ENCODE measurements around the gene MED13. TPM values are rescaled to one million over a fixed set of nuclear protein-coding genes. Genes with fewer than 3 reads are reported as not detected.

MED13 gene
- polyA plus RNA-seq, 2 of the 4 experiments (the other 2 are of a cell fraction), result 14.1 to 64.1 TPM

GRCh38 chr17:62099532-62099931 is 34.5 kb upstream of the MED13 start:
- Histone ChIP-seq H3K4me3 (no peak overlapping the region), H3K9me3 (no peaks in the 10 kb centered on the region), H3K27ac (no peak overlapping the region), H3K4me2 (no peak overlapping the region), H3K4me1 (peaks cover 2% of the 10 kb centered on the region)
- FAIRE-seq, result no peak
- 61% methylated on average over 2 of the region's 2 CpGs for WGBS (ENCODE audit: missing lambda C conversion rate)
- TF ChIP-seq HEYL (CRISPR knock-in tag; IDR thresholded peaks at IDR 0.05) (no peak), HOXA7 (CRISPR knock-in tag; IDR thresholded peaks at IDR 0.05) (no peak), SREBF2 (IDR thresholded peaks at IDR 0.05) (no peak), EP300 (IDR thresholded peaks at IDR 0.05) (no peak), BHLHE40 (IDR thresholded peaks at IDR 0.05; ENCODE audit: low read depth, low read length) (no peak), RNF2 (IDR thresholded peaks at IDR 0.05; ENCODE audit: borderline replicate concordance, low read depth) (no peak), POLR2AphosphoS2 (conservative IDR thresholded peaks at IDR 0.05; ENCODE audit: low read length) (no peak), NFE2L2 (conservative IDR thresholded peaks at IDR 0.05; ENCODE audit: low read length) (no peak), ZC3H11A (IDR thresholded peaks at IDR 0.05) (no peak), HES2 (IDR thresholded peaks at IDR 0.05) (no peak), CEBPB (IDR thresholded peaks at IDR 0.05) (no peak), CHD4 (IDR thresholded peaks at IDR 0.05; ENCODE audit: borderline replicate concordance) (no peak), ELK1 (IDR thresholded peaks at IDR 0.05; ENCODE audit: low read depth, low read length) (no peak), RAD21 (conservative IDR thresholded peaks at IDR 0.05 in 1 of 2, IDR thresholded peaks at IDR 0.05 in 1 of 2) (no peak), POLR2A (IDR thresholded peaks at IDR 0.05; ENCODE audit: low read length) (no peak), RCOR1 (IDR thresholded peaks at IDR 0.05; ENCODE audit: low read depth, low read length) (no peak), MYC (IDR thresholded peaks at IDR 0.05; ENCODE audit: borderline replicate concordance, low read length) (no peak), HDAC2 (IDR thresholded peaks at IDR 0.05) (no peak), E2F6 (IDR thresholded peaks at IDR 0.05; ENCODE audit: borderline replicate concordance, low read depth) (no peak)
- no peak for ATAC-seq
- CTCF ChIA-PET, result interaction anchor here (1.1 to 15.1 kb wide), 4 partner anchors 11 to 33 kb away, joined by 3 to 145 read pairs (median 10); no protein-coding TSS in a partner anchor
- POLR2A ChIA-PET, result interaction anchor here (0.6 kb wide), 1 partner anchor 236 kb away, joined by 6 read pairs; the partner anchor contains the start of gene BRIP1
- DNase-seq (ENCODE audit: low read depth in 1 of 2, low spot score in 1 of 2), result no peak

- no peak for DNase-seq (ENCODE audit: low read depth in 1 of 2, low spot score in 1 of 2)
- Histone ChIP-seq H3K4me2 (no peak overlapping the region), H3K9me3 (no peaks in the 10 kb centered on the region), H3K27ac (no peak overlapping the region), H3K4me1 (peaks cover 10% of the 10 kb centered on the region), H3K4me3 (no peak overlapping the region)
- WGBS (ENCODE audit: missing lambda C conversion rate), result 79% methylated on average over 4 of the region's 4 CpGs
- ChIA-PET POLR2A (no interaction called here), CTCF (interaction anchor here (0.8 to 15.1 kb wide), 5 partner anchors 8 to 33 kb away, joined by 3 to 145 read pairs (median 5); no protein-coding TSS in a partner anchor)
- no peak for FAIRE-seq
- ATAC-seq, result no peak
- no peak for TF ChIP-seq CEBPB (IDR thresholded peaks at IDR 0.05)
- TF ChIP-seq PHF8 (IDR thresholded peaks at IDR 0.05; ENCODE audit: borderline replicate concordance, low read depth), result no peak
- no peak for TF ChIP-seq FOXS1 (CRISPR knock-in tag; IDR thresholded peaks at IDR 0.05)
- no peak for TF ChIP-seq GATA3 (IDR thresholded peaks at IDR 0.05; ENCODE audit: borderline replicate concordance)
- TF ChIP-seq E2F6 (IDR thresholded peaks at IDR 0.05; ENCODE audit: borderline replicate concordance, low read depth), result no peak
- TF ChIP-seq MYC (IDR thresholded peaks at IDR 0.05; ENCODE audit: borderline replicate concordance, low read length), result no peak
- TF ChIP-seq EHMT2 (IDR thresholded peaks at IDR 0.05; ENCODE audit: low read depth), result no peak
- no peak for TF ChIP-seq POLR2A (IDR thresholded peaks at IDR 0.05; ENCODE audit: low read length)
- no peak for TF ChIP-seq CHD2 (IDR thresholded peaks at IDR 0.05; ENCODE audit: low read length, partially characterized antibody)
- TF ChIP-seq SMC3 (IDR thresholded peaks at IDR 0.05), result no peak
- no peak for TF ChIP-seq MAZ (IDR thresholded peaks at IDR 0.05; ENCODE audit: borderline replicate concordance, low read depth, low read length)
- TF ChIP-seq ELK1 (IDR thresholded peaks at IDR 0.05; ENCODE audit: low read depth, low read length), result no peak
- no peak for TF ChIP-seq CBX2 (IDR thresholded peaks at IDR 0.05; ENCODE audit: borderline replicate concordance, low read depth)
These were observed 33.6 kb upstream of the MED13 start for GRCh38 chr17:62098623-62099231.

Data from A549 (cell line).